GM19328 (cell line): ENCODE data around the gene CWC25.
"Not testable (repeated sequence)": the region's sequence is repeated elsewhere in the genome, so short reads cannot be mapped to it uniquely, and the experiment has no call there.

ENCODE experiments used
- ATAC-seq: cut with Tn5 transposase; IDR thresholded peaks from one replicate; pipeline ENCODE4 v1.9.1; 2021; ENCODE audit warnings: mild to moderate bottlenecking, moderate library complexity; ENCODE audit not compliant: unreplicated experiment

The CWC25 gene

GRCh38 chr17:38824899-38825761 lies at the start of gene CWC25:
TSS of gene CWC25 (minus strand) at chr17:38825321. CDS start at chr17:38825183, 138 bp downstream.
- ATAC-seq, result peak; percentile 88

GRCh38 chr17:38873640-38874380 lies 48.7 kb upstream of the CWC25 start:
- ATAC-seq, result no peak

- no peak for ATAC-seq
Measured at GRCh38 chr17:38872671-38873385, 47.7 kb upstream of the CWC25 start.

- ATAC-seq, result no peak
Measured at GRCh38 chr17:38872027-38872511, 46.9 kb upstream of the CWC25 start.

GRCh38 chr17:38871247-38872015 lies 46.3 kb upstream of the CWC25 start:
- no peak for ATAC-seq

GRCh38 chr17:38870259-38871165 lies 45.4 kb upstream of the CWC25 start:
- ATAC-seq, result no peak

GRCh38 chr17:38869526-38870258 lies 44.6 kb upstream of the CWC25 start, which contains the start of gene LASP1:
TSS of gene LASP1 (plus strand) at chr17:38870058. CDS start at chr17:38870190, 132 bp downstream.
- peak; percentile 41 for ATAC-seq

- peak; percentile 33 for ATAC-seq
Measured at GRCh38 chr17:38868817-38869525, 43.9 kb upstream of the CWC25 start.

- no peak for ATAC-seq
Measured at GRCh38 chr17:38867968-38868816, 43.1 kb upstream of the CWC25 start.

- no peak for ATAC-seq
Measured at GRCh38 chr17:38867179-38867967, 42.3 kb upstream of the CWC25 start.

- ATAC-seq, result no peak
Measured at GRCh38 chr17:38864636-38865398, 39.7 kb upstream of the CWC25 start.

GRCh38 chr17:38861399-38861843 lies 36.3 kb upstream of the CWC25 start:
- ATAC-seq, result no peak

- no peak for ATAC-seq
Measured at GRCh38 chr17:38857271-38857670, 32.1 kb upstream of the CWC25 start.

GRCh38 chr17:38855101-38855714 lies 30.1 kb upstream of the CWC25 start:
- ATAC-seq, result not testable (repeated sequence)
